Measurements from ENCODE around the gene SCUBE3.
A peak's percentile ranks its signal among the peaks of the same experiment; 100 is the strongest.

The SCUBE3 gene

DNA sequence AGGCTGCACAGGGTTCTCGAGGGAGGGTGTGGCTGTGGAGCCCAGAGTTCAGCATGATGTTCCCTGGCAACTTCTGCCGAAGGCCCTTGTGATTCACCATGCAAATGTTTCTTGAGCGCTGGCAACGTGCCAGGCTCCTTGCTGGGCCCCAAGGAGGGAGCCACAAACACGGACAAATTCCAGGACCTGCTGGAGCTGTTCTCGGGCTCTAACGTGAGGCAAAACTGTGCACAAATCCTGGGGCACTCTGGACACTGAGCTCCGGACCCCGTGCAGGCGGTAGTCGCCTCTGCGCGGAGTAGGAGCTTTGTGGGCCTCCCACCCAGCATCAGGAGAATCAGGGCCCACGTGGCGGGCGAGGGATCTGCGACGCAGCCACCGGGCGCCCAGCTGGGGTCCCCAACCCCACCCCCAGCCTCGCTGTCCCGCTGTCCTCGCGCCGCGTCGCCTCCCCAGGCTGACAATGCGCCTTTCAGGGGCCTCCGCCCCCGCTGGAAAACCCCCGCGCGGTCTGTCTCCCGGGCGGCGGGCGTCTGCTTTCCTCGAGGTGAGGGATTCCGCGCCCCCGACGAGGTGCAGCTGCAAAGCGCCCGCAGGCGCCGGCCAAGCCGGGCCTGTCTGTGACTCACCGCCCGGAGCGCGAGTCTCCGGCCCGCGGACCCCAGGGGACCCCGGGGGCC, 31.7 kb upstream of the SCUBE3 start:
- no peak for DNase-seq

DNA sequence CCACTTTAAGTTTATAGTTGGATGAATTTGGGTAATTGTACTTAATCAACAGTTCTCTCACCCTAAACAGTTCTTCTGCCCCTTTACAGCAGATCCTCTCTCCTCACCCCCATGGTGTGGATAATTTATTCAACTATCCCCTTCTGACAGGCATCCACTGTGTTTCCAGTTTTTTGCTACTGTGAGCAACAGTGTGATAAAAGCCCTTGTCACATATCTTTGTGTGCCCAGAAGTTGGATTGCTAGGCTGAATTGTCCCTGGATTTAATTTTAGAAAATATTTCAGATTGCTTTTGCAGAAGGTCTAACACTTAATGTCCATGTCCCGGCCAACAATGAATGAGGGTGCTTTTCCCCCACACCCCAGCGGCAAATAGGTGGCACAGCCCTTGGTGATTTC, 30.5 kb upstream of the SCUBE3 start:
- no peak for DNase-seq

DNA sequence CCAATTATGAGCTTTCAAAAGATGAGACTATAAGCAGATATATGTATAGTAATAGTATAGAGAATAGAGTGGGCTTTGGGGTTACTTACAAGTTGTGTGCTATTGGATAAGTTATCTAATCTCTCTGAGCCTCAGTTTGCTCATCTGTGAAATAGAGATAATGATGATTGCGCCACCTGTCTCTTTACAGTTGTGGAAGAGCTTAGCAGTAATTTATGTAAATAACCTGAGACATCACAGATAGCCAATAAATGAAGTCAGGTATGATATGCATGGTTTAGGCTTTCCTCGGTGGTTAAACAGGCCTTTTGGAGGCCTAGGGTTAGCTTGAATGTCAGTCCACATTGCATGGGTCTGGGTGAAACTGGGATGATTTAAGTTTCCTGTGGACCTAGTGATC, 29.8 kb upstream of the SCUBE3 start:
- DNase-seq, result no peak

DNA sequence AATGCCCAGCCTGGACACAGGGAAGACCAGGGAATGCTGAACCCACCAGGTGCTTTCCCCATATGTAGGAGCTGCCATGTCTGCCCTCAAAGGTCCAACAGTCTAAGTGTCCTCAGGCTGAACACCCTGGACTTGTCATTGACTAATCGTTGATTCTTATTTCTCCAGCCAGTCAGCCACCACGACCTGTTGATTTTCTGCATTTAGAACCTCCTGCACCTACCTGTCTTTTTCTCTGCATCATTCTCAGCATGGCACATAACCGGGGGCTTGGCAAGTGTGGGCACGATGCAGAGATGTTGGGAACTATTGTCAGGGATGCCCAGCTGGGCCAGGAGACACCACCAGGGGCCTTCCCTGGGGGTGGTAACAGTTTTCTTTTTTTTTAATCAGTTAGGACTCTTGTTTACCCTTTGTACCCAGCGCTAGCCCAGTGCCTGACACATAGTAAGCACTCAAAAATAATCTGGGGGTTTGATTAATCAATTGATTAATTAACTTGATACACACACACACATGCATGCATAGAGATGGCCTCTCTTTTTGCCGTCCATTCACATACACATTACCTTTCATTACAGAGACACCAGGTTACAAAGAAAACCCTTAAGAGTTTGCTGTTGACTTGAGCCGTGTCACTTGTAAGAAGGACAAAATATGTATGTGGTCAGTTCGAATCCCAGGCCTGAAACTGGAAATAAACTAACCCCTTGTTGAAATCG, 29.0 kb upstream of the SCUBE3 start:
- no peak for DNase-seq

DNA sequence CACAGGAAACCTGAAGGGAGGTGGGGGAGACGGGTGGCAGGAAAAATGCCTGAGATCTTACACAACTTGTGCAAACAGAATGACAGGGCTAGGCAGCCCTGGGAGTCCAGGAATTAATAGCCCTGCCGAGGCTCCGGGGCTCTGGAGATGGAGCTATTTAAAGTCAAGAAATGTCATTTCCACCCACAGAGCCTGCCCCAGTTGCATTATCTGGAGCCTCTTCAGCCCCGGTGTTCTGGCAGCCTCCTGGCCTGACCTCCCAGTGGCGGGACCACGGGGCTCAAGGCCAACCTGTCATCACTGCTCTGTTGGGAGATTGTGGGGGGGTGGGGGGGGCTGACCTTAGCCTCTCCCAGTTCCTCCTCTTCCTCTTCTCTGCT, 28.5 kb upstream of the SCUBE3 start:
- DNase-seq, result peak; percentile 11

DNA sequence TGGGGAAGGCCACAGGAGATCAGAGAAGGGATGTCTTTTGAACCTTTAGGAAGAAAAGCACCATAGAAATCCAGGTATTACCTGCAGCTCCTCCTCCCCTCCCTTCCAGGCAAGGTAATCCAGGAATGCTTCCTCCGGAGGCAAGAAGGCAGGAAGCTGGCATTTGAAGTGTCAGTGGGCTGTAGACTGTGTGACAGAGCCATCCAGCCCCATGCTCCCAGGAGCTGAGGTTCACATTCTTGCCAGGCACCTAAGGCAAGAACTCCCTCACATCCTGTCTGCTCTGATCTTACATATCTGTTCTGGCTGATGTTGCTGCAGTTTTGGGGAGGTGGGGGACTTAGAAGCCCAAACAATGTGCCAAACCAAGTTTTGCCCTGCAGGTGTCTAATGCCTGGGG, 27.8 kb upstream of the SCUBE3 start:
- DNase-seq, result no peak

DNA sequence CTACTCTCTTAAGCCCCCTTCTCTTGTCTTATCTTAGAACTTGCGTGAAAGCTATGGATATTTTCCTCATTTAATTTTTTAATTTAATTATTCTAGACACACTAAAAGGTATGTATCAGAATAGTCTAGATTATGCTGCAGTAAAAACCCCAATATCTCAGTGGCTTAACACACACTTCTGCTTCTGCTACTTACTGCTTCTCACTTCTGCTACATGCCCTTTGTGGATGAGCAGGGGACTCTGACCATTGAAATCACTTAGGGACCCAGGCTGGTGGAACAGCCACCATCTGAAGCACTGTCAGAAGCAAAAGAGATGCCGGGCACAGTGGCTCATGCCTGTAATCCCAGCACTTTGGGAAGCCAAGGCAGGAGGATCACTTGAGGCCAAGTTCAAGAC, 27.2 kb upstream of the SCUBE3 start:
- DNase-seq, result no peak

DNA sequence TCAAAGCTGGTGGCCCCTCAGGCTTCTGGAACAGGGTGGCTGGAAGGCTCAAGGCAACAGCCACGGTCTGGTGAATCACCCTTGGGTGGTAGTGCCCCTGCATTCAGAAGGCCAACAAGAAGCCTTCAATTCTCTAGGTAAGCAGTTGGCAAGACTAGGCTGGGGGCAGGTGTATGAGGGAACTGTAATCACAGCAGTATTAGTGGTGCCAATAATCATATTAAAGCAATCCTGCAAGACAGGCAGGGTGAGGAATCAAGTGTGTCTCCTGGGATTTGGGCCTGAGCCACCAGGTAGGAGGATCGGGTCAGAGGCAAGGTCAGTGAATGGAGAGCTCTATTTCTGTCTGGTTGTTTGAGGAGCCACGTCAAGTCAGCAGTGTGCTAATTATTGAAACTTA, 24.9 kb upstream of the SCUBE3 start:
- no peak for DNase-seq

DNA sequence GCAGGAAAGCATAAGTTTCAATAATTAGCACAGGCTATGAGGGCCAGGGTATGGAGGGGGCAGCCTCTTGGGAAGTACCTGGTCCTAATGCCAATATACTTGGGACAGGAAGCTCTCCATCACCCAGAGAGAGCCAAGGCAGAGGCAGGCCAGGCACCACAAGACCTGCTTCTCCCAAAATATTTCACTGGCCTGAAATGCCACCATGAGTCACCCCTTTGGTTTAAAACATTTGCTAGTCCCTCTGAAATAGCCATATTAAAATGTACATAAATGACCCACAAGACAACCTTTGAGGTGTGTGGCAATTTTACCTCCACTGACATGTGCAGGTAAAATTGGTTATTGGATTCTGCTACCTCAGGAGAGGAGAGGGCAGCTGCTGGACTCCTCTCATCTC, 23.4 kb upstream of the SCUBE3 start:
- no peak for DNase-seq

DNA sequence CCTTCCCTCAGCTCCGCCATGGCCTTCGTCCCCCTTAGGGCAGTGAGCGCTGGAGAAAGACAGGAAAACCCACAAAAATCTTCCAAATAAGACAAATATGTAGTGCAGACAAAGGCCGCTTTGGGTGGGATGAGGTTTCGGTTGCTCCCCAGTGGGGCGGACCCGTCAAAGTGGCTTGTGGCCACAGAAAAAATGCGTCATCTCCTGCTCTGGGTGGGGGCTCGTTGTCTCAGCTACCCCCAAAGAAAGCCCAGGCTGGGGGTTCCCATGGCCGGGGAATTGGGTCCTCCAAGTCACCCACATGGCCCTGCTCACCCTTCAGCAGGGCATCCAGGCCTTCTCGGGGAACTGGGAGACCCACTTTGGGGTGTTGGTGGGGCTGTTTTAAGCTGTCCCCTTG, 21.9 kb upstream of the SCUBE3 start:
- no peak for DNase-seq

DNA sequence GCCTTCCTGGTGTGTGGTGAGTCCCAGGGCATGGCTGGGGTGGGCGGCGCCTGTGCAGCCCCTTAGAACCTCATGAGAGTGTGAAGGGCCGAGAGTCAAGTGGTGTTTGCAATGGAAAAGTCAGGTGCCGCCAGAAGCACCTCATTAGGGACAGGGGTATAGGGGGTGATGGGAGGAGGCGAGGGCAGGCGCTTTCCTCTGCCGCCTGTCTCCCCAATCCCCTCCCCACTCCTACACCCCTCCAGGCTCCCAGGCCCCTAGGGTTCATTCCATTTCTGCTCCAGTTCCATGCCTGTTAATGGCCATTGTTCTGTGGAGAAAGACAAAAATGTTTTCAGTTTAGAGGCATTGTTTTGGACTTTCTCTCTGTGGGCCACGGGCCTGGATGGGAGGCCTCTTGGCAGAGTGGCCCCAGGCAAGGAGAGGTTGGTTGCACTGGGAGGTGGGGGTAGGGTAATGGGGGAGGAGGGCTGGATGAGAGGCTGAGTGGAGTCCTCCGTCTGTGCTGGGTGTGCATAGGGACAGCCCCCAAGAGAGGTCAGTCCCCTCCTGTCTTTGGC, 21.4 kb upstream of the SCUBE3 start:
- DNase-seq, result no peak

DNA sequence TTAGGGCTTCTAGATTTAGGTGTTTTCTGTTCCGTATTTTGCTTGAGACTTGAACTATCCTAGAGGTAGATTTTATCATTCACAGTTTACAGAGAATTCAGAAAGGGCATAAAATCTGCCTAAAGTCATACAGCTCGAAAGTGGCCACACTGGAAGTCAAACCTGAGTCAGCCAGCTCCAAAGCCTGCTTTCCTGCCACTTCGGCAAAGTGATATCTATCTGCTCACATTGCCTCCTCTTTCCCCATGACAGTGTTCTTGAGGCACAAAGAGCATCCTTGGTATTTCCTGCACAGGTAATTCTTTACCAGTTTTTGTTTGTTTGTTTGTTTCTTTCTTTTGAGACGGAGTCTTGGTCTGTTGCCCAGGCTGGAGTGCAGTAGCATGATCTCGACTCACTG, 19.4 kb upstream of the SCUBE3 start:
- DNase-seq, result no peak

DNA sequence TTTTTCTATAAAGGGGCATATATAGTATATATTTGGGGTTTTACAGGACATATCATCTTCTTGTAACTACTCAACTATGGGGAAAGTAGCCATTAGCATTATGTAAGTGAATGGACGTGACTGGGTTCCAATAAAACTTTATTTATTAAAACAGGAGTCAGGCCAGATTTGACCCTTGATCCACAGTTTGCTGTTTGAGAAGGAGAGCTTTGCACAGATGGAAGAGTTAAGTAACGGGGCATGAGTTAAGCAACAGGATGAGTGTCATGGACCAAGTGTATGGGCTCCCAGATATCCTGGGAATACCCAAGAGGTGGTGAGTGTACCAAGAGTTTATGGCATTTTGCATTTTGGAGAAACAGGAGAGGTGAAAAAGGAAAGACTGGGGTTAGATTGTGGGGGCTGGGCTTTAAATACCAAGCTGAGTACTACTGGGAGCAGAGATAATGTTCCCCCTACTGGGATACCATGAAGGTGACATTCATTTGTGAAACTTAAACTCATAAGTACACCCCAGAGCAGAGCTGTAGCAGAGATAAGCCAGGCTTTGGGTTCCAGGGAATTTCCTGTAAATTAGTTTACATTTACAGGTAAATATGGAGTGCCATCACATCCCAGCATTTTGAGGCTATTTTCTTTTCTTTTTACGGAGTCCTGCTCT, 18.5 kb upstream of the SCUBE3 start:
- no peak for DNase-seq

DNA sequence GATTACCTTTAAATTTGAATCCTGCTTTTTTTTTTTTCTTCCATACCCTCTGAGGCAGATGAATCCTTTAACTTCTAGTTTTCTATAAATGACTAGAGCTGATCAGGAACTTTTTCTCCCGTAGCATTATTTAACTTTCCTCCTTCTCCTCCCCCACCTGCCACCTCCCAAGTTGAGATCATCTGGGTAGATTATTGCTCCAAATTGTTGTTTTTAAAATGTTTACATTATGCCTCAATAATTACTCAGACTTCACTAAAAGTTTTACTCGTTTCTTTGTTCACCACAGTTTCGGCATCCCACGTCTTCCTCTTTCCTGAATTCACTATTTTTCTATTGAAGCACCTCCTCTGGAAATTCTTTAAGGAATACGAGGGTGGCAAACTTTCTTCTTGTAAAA, 16.6 kb upstream of the SCUBE3 start:
- no peak for DNase-seq

DNA sequence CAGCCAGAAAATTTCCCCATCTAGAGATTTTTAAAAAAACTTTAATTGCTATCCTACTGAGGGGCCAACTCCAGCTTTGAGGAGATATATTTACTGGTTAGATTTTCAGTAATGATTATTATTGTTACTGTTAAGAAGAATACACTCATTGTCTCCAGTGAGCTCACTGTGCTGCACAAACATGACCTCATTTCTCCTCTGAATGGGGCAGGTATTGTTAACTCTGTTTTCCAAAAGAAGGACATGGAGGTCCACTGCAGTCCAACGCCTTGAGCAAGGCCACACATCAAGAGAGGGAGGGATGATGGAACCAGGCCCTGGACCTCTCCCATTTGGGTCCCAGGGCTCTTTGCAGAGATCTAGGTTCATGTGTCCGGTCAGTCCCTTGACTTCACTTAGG, 13.9 kb upstream of the SCUBE3 start:
- no peak for DNase-seq

DNA sequence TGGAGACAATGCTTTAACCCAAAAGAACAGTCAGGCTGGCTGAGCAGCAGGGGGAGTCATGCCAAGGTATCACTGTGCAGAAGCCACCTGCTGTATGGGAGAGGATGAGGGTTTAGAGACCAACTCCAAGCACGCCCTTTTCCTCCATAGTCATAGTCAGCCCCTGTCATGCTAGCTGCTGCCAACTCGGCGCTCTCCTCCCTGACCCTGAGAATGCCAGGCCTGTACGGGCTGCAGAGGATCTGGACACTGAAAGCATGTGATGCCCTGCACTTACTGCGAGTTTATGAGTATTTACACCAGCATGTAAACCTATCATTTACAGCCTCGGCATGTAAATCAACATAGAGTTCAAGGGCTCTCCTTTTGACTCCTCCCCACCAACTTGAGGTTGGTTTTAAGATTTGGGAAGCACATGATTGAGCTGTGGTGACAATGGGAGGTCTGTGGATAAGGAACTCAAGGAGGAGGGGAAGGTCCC, 11.7 kb upstream of the SCUBE3 start:
- no peak for DNase-seq

DNA sequence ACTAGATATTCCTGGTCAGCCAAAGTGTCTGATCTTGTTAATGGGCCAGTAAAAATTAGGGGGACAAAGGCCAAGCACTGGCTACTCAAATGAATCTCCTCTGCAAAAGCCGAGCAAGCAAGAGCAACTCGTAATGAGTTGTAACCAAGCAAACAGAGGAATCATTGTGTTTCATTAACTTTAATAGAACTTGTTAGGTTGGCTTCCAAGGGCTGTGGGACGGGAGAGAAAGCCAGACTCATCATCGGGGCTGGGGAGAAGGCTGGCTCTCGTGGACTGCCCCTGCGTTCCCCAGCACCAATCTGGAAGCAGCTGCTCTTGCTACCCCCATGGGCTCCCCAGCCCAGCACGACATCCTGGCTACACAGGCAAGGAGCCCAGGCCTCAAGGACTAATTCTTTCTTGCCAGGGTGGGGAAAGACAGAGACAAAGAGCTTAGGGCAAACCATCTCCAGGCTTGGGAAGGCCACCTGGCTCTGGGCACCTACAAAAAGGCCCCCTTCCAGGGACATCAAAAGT, 10.5 kb upstream of the SCUBE3 start:
- no peak for DNase-seq

DNA sequence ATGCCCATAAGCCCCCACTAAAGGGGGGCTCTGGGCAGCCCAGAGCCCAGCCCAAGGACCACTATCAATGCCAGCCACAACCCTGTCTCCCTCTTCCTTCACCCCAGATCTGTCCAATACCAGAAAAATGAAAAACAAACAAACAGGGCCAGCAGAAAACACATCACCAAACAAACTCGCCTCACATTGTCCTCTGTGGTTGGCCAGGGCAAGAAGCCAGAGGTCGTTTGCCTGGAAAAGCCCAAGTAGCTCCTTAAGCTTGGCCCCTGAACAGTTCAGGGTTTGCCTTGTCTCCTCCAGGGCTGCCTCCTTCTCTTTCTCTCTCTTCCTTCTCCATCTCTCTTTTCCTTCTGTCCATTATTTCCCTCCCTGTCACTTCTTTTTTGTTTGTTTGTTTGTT, 10.1 kb upstream of the SCUBE3 start:
- DNase-seq, result no peak

DNA sequence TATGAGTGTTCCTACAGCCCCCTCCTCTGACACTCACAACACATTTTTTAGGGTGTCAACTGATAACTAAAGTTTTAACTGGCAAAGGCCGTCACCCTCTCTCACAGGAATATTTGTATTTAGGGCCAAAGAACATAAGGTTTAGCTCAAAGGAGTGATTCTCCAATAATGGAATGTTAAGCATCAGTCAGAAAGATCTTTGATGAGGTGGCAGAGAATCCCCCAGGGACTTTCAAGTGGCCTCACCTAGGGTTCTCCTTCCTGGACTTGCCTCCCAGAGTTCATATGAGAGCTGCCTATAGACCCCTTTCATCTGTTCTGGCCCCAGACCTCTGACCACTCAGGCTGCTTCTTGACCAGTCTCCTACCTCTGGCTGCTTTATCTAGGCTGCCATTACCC, 7.4 kb upstream of the SCUBE3 start:
- DNase-seq, result no peak

DNA sequence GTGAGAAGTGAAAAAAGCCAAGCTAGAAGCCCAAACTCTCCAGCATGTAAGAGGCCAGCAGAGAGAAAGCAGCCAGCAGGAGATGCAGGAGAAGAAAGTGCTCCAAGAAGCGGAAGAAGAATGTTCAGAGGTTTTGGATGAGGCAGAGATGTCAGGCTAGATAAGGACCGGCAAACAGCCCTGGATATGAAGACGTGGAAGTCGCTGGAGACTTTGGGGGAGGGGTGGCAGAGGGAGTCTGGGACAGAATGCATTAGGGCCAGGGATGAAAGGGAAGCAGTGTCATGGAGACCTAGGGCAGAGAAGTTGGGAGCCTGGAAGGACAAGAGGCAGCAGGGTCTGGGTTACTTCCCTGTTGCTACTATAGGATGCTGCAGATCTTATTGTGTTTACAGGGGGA, 5.3 kb upstream of the SCUBE3 start:
- no peak for DNase-seq

DNA sequence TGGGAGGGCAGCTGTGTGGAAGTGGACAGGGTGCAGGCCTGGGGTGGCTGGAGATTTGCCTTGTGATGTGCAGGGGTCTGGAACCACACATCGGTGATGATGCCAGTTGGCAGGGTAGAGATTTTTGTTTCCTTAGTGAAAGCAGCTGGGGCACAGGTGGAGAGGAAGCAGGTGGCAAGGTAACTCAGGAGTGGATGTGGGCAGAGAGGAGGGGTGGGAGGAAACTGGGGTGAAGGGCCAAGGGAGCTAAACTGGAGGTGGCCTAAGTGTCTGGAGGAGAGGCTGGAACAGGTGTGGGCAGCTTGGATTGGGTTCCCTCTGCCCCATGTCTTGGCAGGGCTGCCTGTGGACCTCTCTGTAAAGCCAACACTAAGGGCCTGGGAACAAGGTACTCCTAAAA, 4.7 kb upstream of the SCUBE3 start:
- no peak for DNase-seq

DNA sequence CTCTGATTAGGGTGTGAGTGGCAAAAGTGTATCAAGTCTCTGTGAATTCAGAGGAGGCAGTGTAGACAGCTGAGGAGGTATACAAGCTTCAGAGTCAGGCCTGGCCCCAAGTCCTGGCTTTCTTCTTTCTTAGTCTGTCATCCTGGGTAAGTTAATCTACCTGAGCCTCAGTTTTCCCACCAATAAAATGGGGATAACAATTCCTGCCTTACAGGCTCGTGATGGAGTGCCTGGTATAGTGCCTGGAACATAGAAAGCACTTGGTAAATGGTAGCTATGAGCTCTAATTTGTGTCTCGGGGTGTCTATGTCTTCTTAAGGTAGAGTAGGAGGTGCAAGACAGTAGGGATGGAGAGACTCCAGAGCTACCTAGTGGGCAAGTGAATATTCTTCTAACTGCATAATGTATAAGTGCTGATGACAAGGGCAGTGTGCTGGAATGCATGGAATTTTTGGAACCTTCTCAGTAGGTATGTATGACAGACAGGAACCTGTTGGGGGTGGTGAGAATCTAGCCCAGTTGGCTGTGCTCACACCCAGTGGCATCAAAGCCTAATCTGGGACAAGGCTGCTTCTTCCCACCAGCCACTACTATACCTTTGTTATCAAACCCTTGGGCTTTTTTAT, 4.0 kb upstream of the SCUBE3 start:
- no peak for DNase-seq

DNA sequence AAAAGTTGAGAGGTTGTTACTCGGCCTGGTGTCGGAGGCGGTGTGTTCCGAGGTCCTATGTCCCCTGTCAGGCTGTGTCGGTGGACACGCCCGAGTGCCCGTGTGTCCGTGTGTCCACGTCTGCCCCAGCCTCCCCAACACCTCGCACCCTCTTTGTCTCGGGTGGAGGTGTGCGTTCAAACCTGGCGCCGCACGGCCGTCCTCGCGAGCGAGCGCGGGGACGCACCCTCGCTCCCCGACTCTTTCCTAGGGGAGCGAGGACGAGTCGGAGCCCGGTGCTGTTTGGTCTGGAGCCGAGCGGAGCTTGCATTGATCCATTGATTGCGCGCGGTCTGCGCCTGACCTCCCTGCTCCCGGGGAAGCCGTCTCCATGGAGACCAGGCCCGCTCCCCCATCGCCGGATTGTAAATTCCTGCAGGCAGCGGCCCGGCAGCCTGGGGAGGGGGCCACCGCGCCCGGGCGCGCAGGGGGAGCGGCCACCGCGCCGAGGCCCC, 411 bp upstream of the SCUBE3 start:
- DNase-seq, result no peak

All from kidney glomerular epithelial cell (primary cell).